RWPE2 (cell line): ENCODE results near the gene ZBTB34.

Source experiments
- ATAC-seq: fragments of 200-7000 bp; cut with Tn5 transposase; 3 replicates; pipeline ENCODE4 v1.9.1; 2021; ENCODE audit warnings: low read depth
- DNase-seq: peaks from one replicate; pipeline ENCODE4 v3.0.0-alpha.2; 2020; ENCODE audit warnings: low spot score
- H3K27ac ChIP-seq: fragments of 450-650 bp; 2 replicates; pipeline ENCODE4 v1.5.1; 2017; ENCODE audit warnings: mild to moderate bottlenecking; ENCODE audit not compliant: poor library complexity, severe bottlenecking
- H3K27me3 ChIP-seq: fragments of 250-450 bp; sonication (Bioruptor Pico); 2 replicates; pipeline ENCODE4 v1.5.1; 2021; ENCODE audit warnings: mild to moderate bottlenecking, moderate library complexity; ENCODE audit not compliant: insufficient read depth, poor library complexity, severe bottlenecking
- H3K36me3 ChIP-seq: fragments of 250-450 bp; sonication (Bioruptor Pico); 2 replicates; pipeline ENCODE4 v1.5.1; 2020; ENCODE audit warnings: low read depth, mild to moderate bottlenecking, moderate library complexity
- H3K4me1 ChIP-seq: fragments of 250-450 bp; sonication (Bioruptor Pico); 2 replicates; pipeline ENCODE4 v1.5.1; 2021; ENCODE audit warnings: mild to moderate bottlenecking, moderate library complexity; ENCODE audit not compliant: insufficient read depth, poor library complexity, severe bottlenecking
- H3K4me3 ChIP-seq: fragments of 250-450 bp; sonication (Bioruptor Pico); 2 replicates; pipeline ENCODE4 v1.5.1; 2021; ENCODE audit warnings: mild to moderate bottlenecking, moderate library complexity; ENCODE audit not compliant: severe bottlenecking
- H3K9me3 ChIP-seq: fragments of 250-450 bp; sonication (Bioruptor Pico); 2 replicates; pipeline ENCODE4 v1.5.1; 2021; ENCODE audit warnings: mild to moderate bottlenecking, moderate library complexity; ENCODE audit not compliant: severe bottlenecking
- TF ChIP-seq, protein P1 (sequence below): fragments of 450-650 bp; IDR thresholded peaks from one replicate; pipeline ENCODE4 v1.5.1; 2017; ENCODE audit warnings: mild to moderate bottlenecking, moderate library complexity; ENCODE audit not compliant: poor library complexity, severe bottlenecking

The ZBTB34 gene

GRCh38 chr9:126915281-126915816, 54.9 kb downstream of the ZBTB34 start:
- no peaks in the 10 kb centered on the region for H3K4me1 ChIP-seq
- DNase-seq (peak; percentile 73), ATAC-seq (peak; percentile 23; the same call in 1 of the 3 replicates)
- peak overlapping the region; percentile 22 for H3K4me3 ChIP-seq
- H3K36me3 ChIP-seq = no peaks in the 10 kb centered on the region
- H3K27me3 ChIP-seq = no peaks in the 10 kb centered on the region
- H3K27ac ChIP-seq = no peak overlapping the region
- peaks cover 2% of the 10 kb centered on the region for H3K9me3 ChIP-seq
- TF ChIP-seq, protein P1, sequence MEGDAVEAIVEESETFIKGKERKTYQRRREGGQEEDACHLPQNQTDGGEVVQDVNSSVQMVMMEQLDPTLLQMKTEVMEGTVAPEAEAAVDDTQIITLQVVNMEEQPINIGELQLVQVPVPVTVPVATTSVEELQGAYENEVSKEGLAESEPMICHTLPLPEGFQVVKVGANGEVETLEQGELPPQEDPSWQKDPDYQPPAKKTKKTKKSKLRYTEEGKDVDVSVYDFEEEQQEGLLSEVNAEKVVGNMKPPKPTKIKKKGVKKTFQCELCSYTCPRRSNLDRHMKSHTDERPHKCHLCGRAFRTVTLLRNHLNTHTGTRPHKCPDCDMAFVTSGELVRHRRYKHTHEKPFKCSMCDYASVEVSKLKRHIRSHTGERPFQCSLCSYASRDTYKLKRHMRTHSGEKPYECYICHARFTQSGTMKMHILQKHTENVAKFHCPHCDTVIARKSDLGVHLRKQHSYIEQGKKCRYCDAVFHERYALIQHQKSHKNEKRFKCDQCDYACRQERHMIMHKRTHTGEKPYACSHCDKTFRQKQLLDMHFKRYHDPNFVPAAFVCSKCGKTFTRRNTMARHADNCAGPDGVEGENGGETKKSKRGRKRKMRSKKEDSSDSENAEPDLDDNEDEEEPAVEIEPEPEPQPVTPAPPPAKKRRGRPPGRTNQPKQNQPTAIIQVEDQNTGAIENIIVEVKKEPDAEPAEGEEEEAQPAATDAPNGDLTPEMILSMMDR = no peak

DNA sequence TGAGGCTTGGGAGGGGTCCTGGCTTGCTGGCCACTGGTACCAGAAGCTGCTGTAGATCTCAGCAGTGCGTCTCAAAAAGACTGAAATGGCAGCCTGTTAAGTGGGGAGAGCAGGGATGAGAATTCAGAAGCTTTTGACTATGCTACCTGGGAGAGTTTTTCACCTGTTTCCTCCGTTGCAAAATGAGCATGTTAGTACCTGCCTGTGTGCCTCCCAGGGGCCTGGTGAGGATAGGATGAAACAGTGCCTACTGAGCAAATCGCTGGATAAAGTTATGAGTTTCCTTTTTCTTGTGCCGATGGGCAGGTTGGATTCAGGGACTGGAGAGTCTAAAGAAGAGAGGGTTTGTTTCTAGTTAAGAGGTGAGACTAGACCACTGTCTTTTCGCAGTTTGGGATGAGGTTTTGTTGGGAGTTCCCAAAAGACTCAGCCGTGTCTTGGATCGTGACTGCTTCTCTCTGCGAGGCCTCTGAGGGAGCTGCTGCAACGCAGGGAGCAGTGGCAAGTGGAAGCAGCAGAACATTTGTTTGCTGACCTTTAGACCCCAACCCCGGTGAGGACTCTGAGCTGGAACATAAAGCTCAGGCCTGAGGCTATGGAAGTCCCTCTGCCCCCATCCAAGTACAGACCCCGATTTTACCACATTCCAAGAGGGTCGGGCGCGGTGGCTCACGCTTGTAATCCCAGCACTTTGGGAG, 55.6 kb downstream of the ZBTB34 start:
- H3K27me3 ChIP-seq = no peaks in the 10 kb centered on the region
- no peaks in the 10 kb centered on the region for H3K36me3 ChIP-seq
- no peak overlapping the region for H3K4me3 ChIP-seq
- TF ChIP-seq, protein P1 = no peak
- no peak overlapping the region for H3K27ac ChIP-seq
- H3K9me3 ChIP-seq = peaks cover 2% of the 10 kb centered on the region
- ATAC-seq (peak; percentile 35; the same call in 2 of the 3 replicates), DNase-seq (no peak)
- H3K4me1 ChIP-seq = no peaks in the 10 kb centered on the region

DNA sequence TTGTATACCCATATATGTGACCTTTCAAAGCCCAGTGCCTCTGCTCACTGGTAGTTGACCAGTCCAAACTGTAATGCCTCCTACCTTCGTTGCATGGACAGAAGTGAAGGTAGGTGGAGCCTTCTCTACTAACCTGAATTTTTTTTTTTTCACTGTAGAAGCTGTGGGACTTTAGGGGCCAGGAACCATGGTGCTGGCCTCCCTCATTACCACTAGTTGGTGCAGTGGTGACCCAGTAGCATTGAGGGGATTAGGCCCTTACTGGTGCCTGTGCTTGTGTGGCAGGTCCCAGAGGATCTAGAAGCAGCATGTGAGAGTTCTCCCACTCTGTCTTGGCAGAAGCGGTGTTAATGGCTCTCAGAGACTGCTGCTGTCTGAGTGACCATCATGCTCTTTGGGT, 56.5 kb downstream of the ZBTB34 start:
- H3K27ac ChIP-seq = no peak overlapping the region
- peaks cover 1% of the 10 kb centered on the region for H3K9me3 ChIP-seq
- H3K4me1 ChIP-seq = no peaks in the 10 kb centered on the region
- H3K4me3 ChIP-seq = no peak overlapping the region
- TF ChIP-seq, protein P1 = no peak
- H3K36me3 ChIP-seq = no peaks in the 10 kb centered on the region
- DNase-seq (no peak), ATAC-seq (no peak)
- H3K27me3 ChIP-seq = no peaks in the 10 kb centered on the region

DNA sequence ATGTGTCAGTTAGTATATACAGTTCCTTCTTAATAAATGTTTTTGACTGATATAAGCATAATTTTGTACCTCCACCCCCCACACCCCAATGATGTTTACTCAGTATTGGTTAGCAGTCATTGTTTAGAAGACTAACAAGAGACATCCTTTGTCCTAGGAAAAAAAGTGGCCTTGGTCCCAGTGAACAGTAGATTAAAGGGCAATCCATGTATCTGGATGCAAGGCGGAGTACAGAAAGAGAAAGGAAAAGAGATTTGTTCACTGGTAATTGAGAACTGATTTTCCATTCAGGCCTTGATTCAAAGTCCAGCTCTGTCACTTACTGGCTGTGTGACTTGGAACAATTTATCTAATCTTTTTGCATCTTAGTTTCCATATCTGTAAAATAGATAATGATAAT, 58.8 kb downstream of the ZBTB34 start:
- no peak for DNase-seq
- Histone ChIP-seq H3K4me1 (no peaks in the 10 kb centered on the region), H3K27ac (no peak overlapping the region), H3K27me3 (no peaks in the 10 kb centered on the region), H3K4me3 (no peak overlapping the region), H3K9me3 (no peaks in the 10 kb centered on the region), H3K36me3 (no peaks in the 10 kb centered on the region)
- TF ChIP-seq, protein P1 = no peak
- ATAC-seq = no peak

- Histone ChIP-seq H3K27ac (no peak overlapping the region), H3K9me3 (no peaks in the 10 kb centered on the region), H3K36me3 (no peaks in the 10 kb centered on the region), H3K27me3 (no peaks in the 10 kb centered on the region), H3K4me3 (no peak overlapping the region), H3K4me1 (no peaks in the 10 kb centered on the region)
- DNase-seq = no peak
- ATAC-seq = no peak
- TF ChIP-seq, protein P1 = no peak
Measured at GRCh38 chr9:126925876-126926275, 65.4 kb downstream of the ZBTB34 start.
